K562 treated with DMSO at 1 percent for 48 hours (cell line): ENCODE data around the gene FAM3B. TPM values are rescaled to one million over a fixed set of nuclear protein-coding genes. Genes with fewer than 3 reads are reported as not detected.

ENCODE experiments used
- total RNA-seq: library from RNA; unstranded; fragments of 300-600 nt; gene quantifications from 2 replicates; pipeline ENCODE4 v1.2.3, GENCODE V29; 2022; ENCODE audit warnings: low replicate concordance; ENCODE audit errors: extremely low read depth

FAM3B gene, protein sequence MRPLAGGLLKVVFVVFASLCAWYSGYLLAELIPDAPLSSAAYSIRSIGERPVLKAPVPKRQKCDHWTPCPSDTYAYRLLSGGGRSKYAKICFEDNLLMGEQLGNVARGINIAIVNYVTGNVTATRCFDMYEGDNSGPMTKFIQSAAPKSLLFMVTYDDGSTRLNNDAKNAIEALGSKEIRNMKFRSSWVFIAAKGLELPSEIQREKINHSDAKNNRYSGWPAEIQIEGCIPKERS
- not detected in 2 replicates for total RNA-seq

DNA sequence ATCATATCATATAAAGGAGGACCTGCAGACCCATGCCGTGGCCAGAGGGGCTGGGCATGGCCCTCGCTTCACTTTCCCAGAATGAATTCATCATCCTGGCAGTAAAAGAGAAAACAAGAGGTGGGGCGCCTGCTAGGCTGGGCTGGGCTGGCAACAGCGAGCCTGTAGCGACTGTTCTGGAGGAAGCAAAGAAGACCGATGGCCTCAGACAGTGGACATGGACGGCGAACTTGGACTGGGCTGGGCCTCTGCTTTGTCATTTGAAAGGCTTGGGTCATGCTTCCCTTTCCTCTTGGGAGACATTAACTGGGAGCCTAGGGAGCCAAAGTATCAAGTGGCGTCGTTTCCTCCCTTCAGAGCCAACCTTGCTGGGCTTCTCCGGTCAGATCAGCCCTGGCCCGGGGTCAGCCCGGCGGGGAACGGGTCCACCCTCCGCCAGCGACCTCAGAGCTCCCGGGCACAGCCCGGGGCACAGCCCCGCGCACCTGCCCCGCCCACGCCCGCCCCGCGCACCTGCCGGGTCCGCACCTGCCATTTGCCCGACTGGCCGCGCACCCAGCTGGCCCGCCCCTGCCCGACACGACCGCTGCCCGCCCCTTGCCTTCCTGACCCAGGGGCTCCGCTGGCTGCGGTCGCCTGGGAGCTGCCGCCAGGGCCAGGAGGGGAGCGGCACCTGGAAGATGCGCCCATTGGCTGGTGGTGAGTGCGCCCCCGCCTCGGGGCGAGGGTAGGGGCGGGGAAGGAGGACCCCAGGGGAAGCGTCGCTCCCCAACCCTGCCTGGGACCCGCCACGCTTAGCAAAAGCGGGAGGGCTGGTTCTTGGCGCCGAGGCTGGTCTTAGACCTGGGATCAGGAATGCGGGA, at the start of gene FAM3B:
Gene FAM3B (plus strand): TSS at position 602 of the 863 bp plus-strand sequence. CDS start 79 bp downstream, at position 681.

GRCh38 chr21:41361786-41362604, 45.4 kb downstream of the FAM3B start, which contains the start of gene MX2:
Gene MX2 (plus strand): TSS chr21:41362027. CDS start chr21:41376907, 14,880 bp downstream.

Other genes starting within 250 kb of the FAM3B start
- gene BACE2, start 148.6 kb upstream of the FAM3B start, total RNA-seq: not detected in 2 replicates
- not detected in 2 replicates for gene MX2, start 45.2 kb downstream of the FAM3B start, total RNA-seq
- not detected in 2 replicates for gene MX1, start 109.4 kb downstream of the FAM3B start, total RNA-seq
- gene TMPRSS2, start 191.4 kb downstream of the FAM3B start, total RNA-seq: not detected in 2 replicates